HEK293 (cell line): ENCODE data around the gene CPD.

Experiments used
- CTCF ChIA-PET: fragments of 350-600 bp; formaldehyde crosslinking; extraction: SDS; loops from one replicate; lab custom pipeline; 2021; ENCODE audit warnings: antibody characterized with exemption; lab: Yijun Ruan, JAX
- POLR2A ChIA-PET: fragments of 300-600 bp; formaldehyde crosslinking; extraction: SDS; loops from one replicate; lab custom pipeline; 2020; ENCODE audit warnings: antibody characterized with exemption, inconsistent platforms; lab: Yijun Ruan, JAX
- H3K27ac ChIP-seq: fragments of 200-500 bp; sonication (Bioruptor generic); 2 replicates; pipeline ENCODE4 v1.5.1; 2014; ENCODE audit warnings: low read depth, low read length, control low read depth, inconsistent platforms; ENCODE audit errors: extremely low read depth
- H3K36me3 ChIP-seq, 2 experiments: fragments of 200-500 bp in 1 of 2; sonication (Bioruptor generic) in 1 of 2; 1 replicate in 1 of 2; 2 replicates in 1 of 2; pipeline ENCODE4 v1.5.1; 2014 to 2017; ENCODE audit warnings: inconsistent platforms in 2 of 2, low read length in 2 of 2; ENCODE audit not compliant: control insufficient read depth in 2 of 2, insufficient read depth in 1 of 2
- H3K4me1 ChIP-seq: fragments of 200-500 bp; sonication (Bioruptor generic); 2 replicates; pipeline ENCODE4 v1.5.1; 2014; ENCODE audit warnings: mild to moderate bottlenecking, low read length, inconsistent platforms; ENCODE audit not compliant: control insufficient read depth, insufficient read depth
- H3K4me3 ChIP-seq: 2 replicates; pipeline ENCODE4 v1.5.1; 2011; ENCODE audit warnings: low read depth, mild to moderate bottlenecking, control low read depth, low read length, moderate library complexity
- H3K9me3 ChIP-seq: fragments of 200-500 bp; sonication (Bioruptor generic); 2 replicates; pipeline ENCODE4 v1.5.1; 2014; ENCODE audit warnings: low read depth, low read length, inconsistent platforms; ENCODE audit not compliant: control insufficient read depth, insufficient read depth
- BCL11B ChIP-seq: fragments of 450-650 bp; formaldehyde crosslinking; IDR thresholded peaks from 2 replicates; pipeline ENCODE4 v1.5.1; 2016; ENCODE audit warnings: low read depth, missing biosample characterization, missing genetic modification characterization
- IKZF3 ChIP-seq: fragments of 450-650 bp; IDR thresholded peaks from 2 replicates; pipeline ENCODE4 v1.5.0; 2018; ENCODE audit warnings: missing biosample characterization, mild to moderate bottlenecking, missing genetic modification characterization, moderate library complexity
- KLF16 ChIP-seq: fragments of 450-650 bp; formaldehyde crosslinking; IDR thresholded peaks from 2 replicates; pipeline ENCODE4 v1.5.1; 2017; ENCODE audit warnings: missing biosample characterization, missing genetic modification characterization
- MZF1 ChIP-seq: fragments of 450-650 bp; formaldehyde crosslinking; IDR thresholded peaks from 2 replicates; pipeline ENCODE4 v1.5.1; 2017; ENCODE audit warnings: missing biosample characterization, missing genetic modification characterization, borderline replicate concordance
- OSR2 ChIP-seq: fragments of 450-650 bp; formaldehyde crosslinking; IDR thresholded peaks from 2 replicates; pipeline ENCODE4 v1.5.1; 2016; ENCODE audit warnings: missing biosample characterization, missing genetic modification characterization
- PBX3 ChIP-seq: sonication (generic); formaldehyde crosslinking; IDR thresholded peaks from 2 replicates; pipeline ENCODE4 v1.8.1; 2022; ENCODE audit warnings: mild to moderate bottlenecking, moderate library complexity, missing genetic modification reagents
- SP3 ChIP-seq: fragments of 450-650 bp; formaldehyde crosslinking; IDR thresholded peaks from 2 replicates; pipeline ENCODE4 v1.5.1; 2016; ENCODE audit warnings: missing biosample characterization, missing genetic modification characterization
- TSHZ1 ChIP-seq: fragments of 450-650 bp; formaldehyde crosslinking; IDR thresholded peaks from 2 replicates; pipeline ENCODE4 v1.5.1; 2016; ENCODE audit warnings: missing biosample characterization, missing genetic modification characterization, borderline replicate concordance
- ZBTB20 ChIP-seq: fragments of 450-650 bp; formaldehyde crosslinking; IDR thresholded peaks from 2 replicates; pipeline ENCODE4 v1.5.1; 2016; ENCODE audit warnings: missing biosample characterization, missing genetic modification characterization
- ZNF148 ChIP-seq: fragments of 450-650 bp; formaldehyde crosslinking; IDR thresholded peaks from 2 replicates; pipeline ENCODE4 v1.5.0; 2017; ENCODE audit warnings: missing biosample characterization, missing genetic modification characterization, borderline replicate concordance
- ZNF223 ChIP-seq: fragments of 450-650 bp; formaldehyde crosslinking; IDR thresholded peaks from 2 replicates; pipeline ENCODE4 v1.5.1; 2016; ENCODE audit warnings: missing biosample characterization, missing genetic modification characterization
- ZNF311 ChIP-seq: fragments of 450-650 bp; formaldehyde crosslinking; IDR thresholded peaks from 2 replicates; pipeline ENCODE4 v1.5.1; 2017; ENCODE audit warnings: missing biosample characterization, missing genetic modification characterization, borderline replicate concordance
- ZNF335 ChIP-seq: fragments of 450-650 bp; formaldehyde crosslinking; conservative IDR thresholded peaks from 2 replicates; pipeline ENCODE4 v1.5.1; 2016; ENCODE audit warnings: missing biosample characterization, missing genetic modification characterization
- ZNF391 ChIP-seq: fragments of 450-650 bp; formaldehyde crosslinking; IDR thresholded peaks from 2 replicates; pipeline ENCODE4 v1.5.1; 2016; ENCODE audit warnings: low read depth, missing biosample characterization, missing genetic modification characterization, borderline replicate concordance
- ZNF561 ChIP-seq: fragments of 450-650 bp; IDR thresholded peaks from 2 replicates; pipeline ENCODE4 v1.5.1; 2018; ENCODE audit warnings: missing biosample characterization, missing genetic modification characterization, borderline replicate concordance
- ZNF580 ChIP-seq: fragments of 450-650 bp; formaldehyde crosslinking; IDR thresholded peaks from 2 replicates; pipeline ENCODE4 v1.5.1; 2016; ENCODE audit warnings: missing biosample characterization, missing genetic modification characterization
- ZNF701 ChIP-seq: fragments of 450-650 bp; formaldehyde crosslinking; IDR thresholded peaks from 2 replicates; pipeline ENCODE4 v1.5.1; 2016; ENCODE audit warnings: missing biosample characterization, missing genetic modification characterization
- ZNF791 ChIP-seq: fragments of 450-650 bp; formaldehyde crosslinking; IDR thresholded peaks from 2 replicates; pipeline ENCODE4 v1.5.1; 2016; ENCODE audit warnings: missing biosample characterization, missing genetic modification characterization
- TF ChIP-seq, protein P1 (sequence below): fragments of 450-650 bp; IDR thresholded peaks from 2 replicates; pipeline ENCODE4 v1.5.1; 2018; ENCODE audit warnings: missing biosample characterization, mild to moderate bottlenecking, missing genetic modification characterization
- TF ChIP-seq, protein P2 (sequence below): fragments of 450-650 bp; formaldehyde crosslinking; IDR thresholded peaks from 2 replicates; pipeline ENCODE4 v1.5.1; 2017; ENCODE audit warnings: missing biosample characterization, missing genetic modification characterization

Gene CPD

DNA sequence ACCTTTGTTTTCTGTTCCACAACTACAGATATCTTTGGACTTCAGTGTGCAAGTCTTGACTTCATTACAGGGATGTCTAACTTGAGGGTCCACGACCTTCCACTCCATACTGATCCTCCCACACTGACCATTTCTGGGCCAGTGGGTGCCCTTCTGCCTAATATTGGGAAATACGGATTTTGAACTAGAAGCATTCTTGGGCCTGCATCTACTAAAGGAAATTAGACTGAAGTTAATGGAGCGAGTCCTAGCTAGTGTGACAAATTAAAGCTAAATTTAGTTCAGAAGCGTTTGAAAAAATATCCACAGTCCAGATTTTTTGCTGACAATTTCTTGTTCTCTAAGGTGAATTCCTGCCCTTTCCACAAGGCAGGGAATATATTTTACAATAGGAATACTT is 34.9 kb upstream of the CPD start:
- no peaks in the 10 kb centered on the region for H3K36me3 ChIP-seq
- POLR2A ChIA-PET, result no interaction called here
- no peaks in the 10 kb centered on the region for H3K9me3 ChIP-seq
- H3K27ac ChIP-seq, result no peak overlapping the region
- CTCF ChIA-PET, result interaction anchor here (0.5 to 0.6 kb wide), 2 partner anchors 36 to 611 kb away, joined by 3 read pairs; no protein-coding TSS in a partner anchor
- TF ChIP-seq SP3 (tag by site-specific recombination), result no peak
- no peak for TF ChIP-seq ZNF223 (tag by site-specific recombination)
- TF ChIP-seq ZNF701 (tag by site-specific recombination), result no peak
- TF ChIP-seq, protein P1, sequence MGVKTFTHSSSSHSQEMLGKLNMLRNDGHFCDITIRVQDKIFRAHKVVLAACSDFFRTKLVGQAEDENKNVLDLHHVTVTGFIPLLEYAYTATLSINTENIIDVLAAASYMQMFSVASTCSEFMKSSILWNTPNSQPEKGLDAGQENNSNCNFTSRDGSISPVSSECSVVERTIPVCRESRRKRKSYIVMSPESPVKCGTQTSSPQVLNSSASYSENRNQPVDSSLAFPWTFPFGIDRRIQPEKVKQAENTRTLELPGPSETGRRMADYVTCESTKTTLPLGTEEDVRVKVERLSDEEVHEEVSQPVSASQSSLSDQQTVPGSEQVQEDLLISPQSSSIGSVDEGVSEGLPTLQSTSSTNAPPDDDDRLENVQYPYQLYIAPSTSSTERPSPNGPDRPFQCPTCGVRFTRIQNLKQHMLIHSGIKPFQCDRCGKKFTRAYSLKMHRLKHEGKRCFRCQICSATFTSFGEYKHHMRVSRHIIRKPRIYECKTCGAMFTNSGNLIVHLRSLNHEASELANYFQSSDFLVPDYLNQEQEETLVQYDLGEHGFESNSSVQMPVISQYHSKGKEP (tag by site-specific recombination), result no peak
- TF ChIP-seq ZNF791, result no peak
- TF ChIP-seq ZNF148 (tag by site-specific recombination), result no peak
- no peak for TF ChIP-seq ZNF580 (tag by site-specific recombination)
- no peak for TF ChIP-seq ZNF561 (tag by site-specific recombination)
- TF ChIP-seq BCL11B (tag by site-specific recombination), result no peak
- no peak for TF ChIP-seq TSHZ1 (tag by site-specific recombination)
- TF ChIP-seq KLF16 (tag by site-specific recombination), result no peak
- TF ChIP-seq ZNF391, result no peak
- TF ChIP-seq OSR2 (tag by site-specific recombination), result no peak
- TF ChIP-seq PBX3 (CRISPR knock-in tag), result no peak
- TF ChIP-seq, all 188 proteins: peak for 0
- H3K4me1 ChIP-seq, result peaks cover 8% of the 10 kb centered on the region
- H3K4me3 ChIP-seq, result no peak overlapping the region

DNA sequence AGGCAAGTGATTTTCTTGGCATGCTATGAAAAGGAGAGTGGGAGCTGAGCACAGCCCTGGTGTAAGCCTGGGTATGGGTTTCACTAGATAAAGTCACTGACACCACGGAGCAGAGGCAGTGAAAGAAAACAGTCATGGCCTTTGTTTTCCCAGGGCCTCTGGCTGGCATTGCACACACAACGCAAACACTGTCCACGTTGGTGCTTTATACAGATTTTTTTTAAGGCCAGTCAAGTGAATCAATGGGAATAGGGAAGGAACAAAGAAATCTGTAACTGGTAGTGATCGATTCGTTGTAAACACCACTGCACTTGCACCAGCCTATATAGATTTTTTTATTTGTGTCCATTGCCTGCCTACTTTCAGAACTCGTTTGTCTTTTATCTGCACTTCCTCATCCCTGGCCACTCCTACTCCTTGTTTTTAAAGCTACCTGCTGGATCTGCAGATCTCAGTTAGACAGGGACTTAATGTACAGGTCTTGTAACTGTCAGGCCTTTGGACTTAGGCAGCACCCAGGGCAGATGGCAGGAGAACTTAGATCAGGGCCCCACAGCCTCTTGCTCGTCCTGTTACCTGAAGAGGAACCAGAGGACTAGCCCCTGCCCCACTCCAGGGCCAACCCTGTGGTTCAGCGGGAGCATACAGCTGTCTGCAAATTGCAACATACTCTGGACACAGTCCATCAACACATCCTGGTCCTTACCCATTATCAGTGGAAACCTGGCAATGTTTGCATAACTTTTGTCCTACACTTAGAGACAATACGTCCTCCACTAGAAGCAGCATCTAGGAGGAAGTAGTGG is 34.2 kb upstream of the CPD start:
- CTCF ChIA-PET, result interaction anchor here (0.5 to 1.1 kb wide), 4 partner anchors 10 to 612 kb away, joined by 3 to 4 read pairs (median 4); no protein-coding TSS in a partner anchor
- peak overlapping the region; percentile 28; the same call in 1 of the 2 replicates for H3K27ac ChIP-seq

More for the DNA sequence above, 34.2 kb upstream of the CPD start:
- TF ChIP-seq ZNF311 (tag by site-specific recombination), result no peak
- TF ChIP-seq, protein P2, sequence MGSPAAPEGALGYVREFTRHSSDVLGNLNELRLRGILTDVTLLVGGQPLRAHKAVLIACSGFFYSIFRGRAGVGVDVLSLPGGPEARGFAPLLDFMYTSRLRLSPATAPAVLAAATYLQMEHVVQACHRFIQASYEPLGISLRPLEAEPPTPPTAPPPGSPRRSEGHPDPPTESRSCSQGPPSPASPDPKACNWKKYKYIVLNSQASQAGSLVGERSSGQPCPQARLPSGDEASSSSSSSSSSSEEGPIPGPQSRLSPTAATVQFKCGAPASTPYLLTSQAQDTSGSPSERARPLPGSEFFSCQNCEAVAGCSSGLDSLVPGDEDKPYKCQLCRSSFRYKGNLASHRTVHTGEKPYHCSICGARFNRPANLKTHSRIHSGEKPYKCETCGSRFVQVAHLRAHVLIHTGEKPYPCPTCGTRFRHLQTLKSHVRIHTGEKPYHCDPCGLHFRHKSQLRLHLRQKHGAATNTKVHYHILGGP, result no peak
- peak; percentile 35; the same call in 1 of the 2 replicates for TF ChIP-seq ZBTB20 (tag by site-specific recombination)
- TF ChIP-seq IKZF3 (tag by site-specific recombination), result no peak
- TF ChIP-seq ZNF335 (tag by site-specific recombination), result peak; percentile 78
- TF ChIP-seq MZF1 (tag by site-specific recombination), result no peak
- Histone ChIP-seq H3K4me3 (no peak overlapping the region), H3K9me3 (no peaks in the 10 kb centered on the region), H3K36me3 (no peaks in the 10 kb centered on the region), H3K4me1 (peaks cover 8% of the 10 kb centered on the region)
- POLR2A ChIA-PET, result interaction anchor here (1.2 kb wide), 1 partner anchor 60 kb away, joined by 3 read pairs; no protein-coding TSS in a partner anchor
